ENCODE results near the gene USP37.

USP37 gene

DNA sequence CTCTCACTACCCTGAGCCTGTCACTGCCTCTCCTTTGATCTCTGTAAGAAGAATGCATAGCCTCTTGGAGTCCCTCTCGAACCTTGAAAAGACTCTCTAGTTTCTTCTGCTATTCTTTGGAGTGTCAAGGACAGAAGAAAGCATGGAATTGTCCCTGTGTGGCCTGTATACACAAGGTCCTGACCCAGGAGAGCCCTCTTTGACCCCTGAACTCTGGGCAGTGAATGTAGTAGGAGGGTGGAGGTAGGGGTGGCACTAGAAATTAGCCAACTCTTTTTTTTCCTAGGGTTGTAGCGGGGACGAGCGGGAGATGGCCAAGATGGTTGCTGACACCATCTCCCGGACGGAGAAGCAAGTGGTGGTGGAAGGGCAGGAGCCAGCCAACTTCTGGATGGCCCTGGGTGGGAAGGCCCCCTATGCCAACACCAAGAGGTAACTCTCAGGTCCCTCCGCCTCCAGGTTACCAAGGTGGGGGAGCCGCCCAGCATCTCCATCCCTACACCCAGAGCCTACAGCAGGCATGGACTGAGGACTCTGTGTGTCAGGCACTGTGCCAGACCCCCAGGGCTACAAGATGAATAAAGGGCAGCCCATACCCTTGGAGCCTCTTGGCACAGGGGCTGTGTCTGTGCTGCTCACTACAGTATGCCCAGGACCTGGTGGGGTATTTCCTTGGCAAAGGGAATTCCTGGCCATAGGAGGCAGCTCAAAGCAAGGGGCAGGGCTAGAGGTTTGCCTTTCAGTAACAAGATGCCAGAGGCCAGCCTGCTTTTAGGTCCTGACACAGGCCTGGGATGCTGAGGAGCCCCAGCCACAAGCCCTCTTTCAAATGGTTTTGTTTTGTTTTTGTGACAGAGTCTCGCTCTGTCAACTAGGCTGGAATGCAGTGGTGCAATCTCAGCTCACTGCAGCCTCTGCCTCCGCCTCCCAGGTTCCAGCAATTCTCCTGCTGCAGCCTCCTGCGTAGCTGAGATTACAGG lies 132.9 kb downstream of the USP37 start:
- H3K4me1 ChIP-seq (ENCODE audit: insufficient read depth, low read length, severe bottlenecking): no peaks in the 10 kb centered on the region
- no peaks in the 10 kb centered on the region for H3K9me2 ChIP-seq (ENCODE audit: low read depth, low read length)
- H3K4me3 ChIP-seq (ENCODE audit: low read depth, low read length, poor library complexity, severe bottlenecking): no peak overlapping the region
- no peak overlapping the region for H3K27ac ChIP-seq (ENCODE audit: low read depth, low read length, poor library complexity, severe bottlenecking)
- no peaks in the 10 kb centered on the region for H3F3A ChIP-seq (ENCODE audit: insufficient read depth, low read length)
- H3K9me3 ChIP-seq (ENCODE audit: low read length): no peaks in the 10 kb centered on the region
- H4K20me1 ChIP-seq (ENCODE audit: insufficient read depth, low read length): no peaks in the 10 kb centered on the region
- no peaks in the 10 kb centered on the region; the same call in 1 of the 2 replicates for H3K27me3 ChIP-seq (ENCODE audit: insufficient read depth, low read length)
- H3K79me2 ChIP-seq (ENCODE audit: insufficient read depth, low read length): no peaks in the 10 kb centered on the region
- no peak overlapping the region for H3K4me2 ChIP-seq (ENCODE audit: low read length)
- H3K36me3 ChIP-seq (ENCODE audit: insufficient read depth, low read length): no peaks in the 10 kb centered on the region
- TF ChIP-seq, protein P1, sequence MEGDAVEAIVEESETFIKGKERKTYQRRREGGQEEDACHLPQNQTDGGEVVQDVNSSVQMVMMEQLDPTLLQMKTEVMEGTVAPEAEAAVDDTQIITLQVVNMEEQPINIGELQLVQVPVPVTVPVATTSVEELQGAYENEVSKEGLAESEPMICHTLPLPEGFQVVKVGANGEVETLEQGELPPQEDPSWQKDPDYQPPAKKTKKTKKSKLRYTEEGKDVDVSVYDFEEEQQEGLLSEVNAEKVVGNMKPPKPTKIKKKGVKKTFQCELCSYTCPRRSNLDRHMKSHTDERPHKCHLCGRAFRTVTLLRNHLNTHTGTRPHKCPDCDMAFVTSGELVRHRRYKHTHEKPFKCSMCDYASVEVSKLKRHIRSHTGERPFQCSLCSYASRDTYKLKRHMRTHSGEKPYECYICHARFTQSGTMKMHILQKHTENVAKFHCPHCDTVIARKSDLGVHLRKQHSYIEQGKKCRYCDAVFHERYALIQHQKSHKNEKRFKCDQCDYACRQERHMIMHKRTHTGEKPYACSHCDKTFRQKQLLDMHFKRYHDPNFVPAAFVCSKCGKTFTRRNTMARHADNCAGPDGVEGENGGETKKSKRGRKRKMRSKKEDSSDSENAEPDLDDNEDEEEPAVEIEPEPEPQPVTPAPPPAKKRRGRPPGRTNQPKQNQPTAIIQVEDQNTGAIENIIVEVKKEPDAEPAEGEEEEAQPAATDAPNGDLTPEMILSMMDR (IDR thresholded peaks at IDR 0.05; ENCODE audit: low read length): no peak
- TF ChIP-seq EZH2 (IDR thresholded peaks at IDR 0.05; ENCODE audit: borderline replicate concordance, low read length): no peak
- H3K9ac ChIP-seq (ENCODE audit: low read length): no peak overlapping the region
- no peak overlapping the region for H2AFZ ChIP-seq (ENCODE audit: low read length)

DNA sequence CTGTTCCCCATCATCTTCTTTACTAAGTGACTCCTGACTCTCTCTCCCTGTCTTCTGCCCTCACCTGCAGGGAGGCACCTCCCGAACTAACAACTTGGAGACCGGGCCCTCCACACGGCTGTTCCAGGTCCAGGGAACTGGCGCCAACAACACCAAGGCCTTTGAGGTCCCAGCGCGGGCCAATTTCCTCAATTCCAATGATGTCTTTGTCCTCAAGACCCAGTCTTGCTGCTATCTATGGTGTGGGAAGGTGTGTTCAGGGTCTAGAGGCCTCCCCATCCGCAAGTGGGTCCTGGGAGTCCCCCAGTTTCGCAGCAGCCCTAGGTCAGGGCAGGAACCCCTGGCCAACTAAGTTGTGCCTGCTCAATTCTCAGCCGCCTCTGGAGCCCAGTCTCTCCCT lies 133.7 kb downstream of the USP37 start:
- no peak overlapping the region for H3K4me2 ChIP-seq (ENCODE audit: low read length)
- no peaks in the 10 kb centered on the region for H4K20me1 ChIP-seq (ENCODE audit: insufficient read depth, low read length)
- no peaks in the 10 kb centered on the region for H3K9me3 ChIP-seq (ENCODE audit: low read length)
- no peaks in the 10 kb centered on the region for H3K36me3 ChIP-seq (ENCODE audit: insufficient read depth, low read length)
- H3K4me1 ChIP-seq (ENCODE audit: insufficient read depth, low read length, severe bottlenecking): no peaks in the 10 kb centered on the region
- H3K79me2 ChIP-seq (ENCODE audit: insufficient read depth, low read length): no peaks in the 10 kb centered on the region
- no peak overlapping the region for H3K9ac ChIP-seq (ENCODE audit: low read length)
- H2AFZ ChIP-seq (ENCODE audit: low read length): no peak overlapping the region
- H3K4me3 ChIP-seq (ENCODE audit: low read depth, low read length, poor library complexity, severe bottlenecking): no peak overlapping the region
- H3K27ac ChIP-seq (ENCODE audit: low read depth, low read length, poor library complexity, severe bottlenecking): no peak overlapping the region
- no peak for TF ChIP-seq EZH2 (IDR thresholded peaks at IDR 0.05; ENCODE audit: borderline replicate concordance, low read length)
- TF ChIP-seq, protein P1 (IDR thresholded peaks at IDR 0.05; ENCODE audit: low read length): no peak
- H3K27me3 ChIP-seq (ENCODE audit: insufficient read depth, low read length): no peaks in the 10 kb centered on the region; the same call in 1 of the 2 replicates
- H3F3A ChIP-seq (ENCODE audit: insufficient read depth, low read length): no peaks in the 10 kb centered on the region
- no peaks in the 10 kb centered on the region for H3K9me2 ChIP-seq (ENCODE audit: low read depth, low read length)

DNA sequence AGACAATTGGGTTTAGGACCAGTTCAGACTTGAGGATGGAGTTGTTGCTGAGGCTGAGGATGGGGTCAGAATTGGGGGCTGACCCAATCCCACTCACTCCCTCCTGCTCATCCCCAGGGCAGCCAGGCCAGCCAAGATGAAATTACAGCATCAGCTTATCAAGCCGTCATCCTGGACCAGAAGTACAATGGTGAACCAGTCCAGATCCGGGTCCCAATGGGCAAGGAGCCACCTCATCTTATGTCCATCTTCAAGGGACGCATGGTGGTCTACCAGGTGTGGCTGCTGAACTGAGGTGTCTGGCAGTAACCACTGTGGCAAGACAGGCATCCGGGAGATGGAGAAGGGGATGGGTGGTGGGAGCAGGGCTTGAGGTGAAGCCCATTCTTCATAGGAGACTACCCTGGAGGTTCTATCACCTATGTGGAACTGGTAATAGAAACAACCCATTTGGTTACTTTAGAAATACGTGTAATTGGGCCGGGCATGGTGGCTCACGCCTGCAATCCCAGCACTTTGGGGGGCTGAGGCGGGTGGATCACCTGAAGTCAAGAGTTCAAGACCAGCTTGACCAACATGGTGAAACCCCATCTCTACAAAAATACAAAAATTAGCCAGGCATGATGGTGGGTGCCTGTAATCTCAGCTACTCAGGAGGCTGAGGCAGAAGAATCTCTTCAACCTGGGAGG lies 135.3 kb downstream of the USP37 start:
- H3K4me3 ChIP-seq (ENCODE audit: low read depth, low read length, poor library complexity, severe bottlenecking): no peak overlapping the region
- H3K9me2 ChIP-seq (ENCODE audit: low read depth, low read length): no peaks in the 10 kb centered on the region
- no peak overlapping the region for H3K4me2 ChIP-seq (ENCODE audit: low read length)
- no peak overlapping the region for H2AFZ ChIP-seq (ENCODE audit: low read length)
- H3K4me1 ChIP-seq (ENCODE audit: insufficient read depth, low read length, severe bottlenecking): no peaks in the 10 kb centered on the region
- no peak overlapping the region for H3K27ac ChIP-seq (ENCODE audit: low read depth, low read length, poor library complexity, severe bottlenecking)
- no peaks in the 10 kb centered on the region for H3K36me3 ChIP-seq (ENCODE audit: insufficient read depth, low read length)
- TF ChIP-seq, protein P1 (IDR thresholded peaks at IDR 0.05; ENCODE audit: low read length): no peak
- no peak for TF ChIP-seq EZH2 (IDR thresholded peaks at IDR 0.05; ENCODE audit: borderline replicate concordance, low read length)
- H3K9ac ChIP-seq (ENCODE audit: low read length): no peak overlapping the region
- H3K9me3 ChIP-seq (ENCODE audit: low read length): no peaks in the 10 kb centered on the region
- no peaks in the 10 kb centered on the region for H4K20me1 ChIP-seq (ENCODE audit: insufficient read depth, low read length)
- H3K27me3 ChIP-seq (ENCODE audit: insufficient read depth, low read length): no peaks in the 10 kb centered on the region; the same call in 1 of the 2 replicates
- H3F3A ChIP-seq (ENCODE audit: insufficient read depth, low read length): no peaks in the 10 kb centered on the region
- H3K79me2 ChIP-seq (ENCODE audit: insufficient read depth, low read length): no peaks in the 10 kb centered on the region

Data from OCI-LY1 (cell line).